Activated CD8-positive, alpha-beta memory T cell treated with anti-CD3 and anti-CD28 coated beads, Interleukin-2, amount 50 U/mL, for 1 hour (primary cell): ENCODE data around the gene PLXNA4.

Experiments used
- DNase-seq: peaks from one replicate; pipeline ENCODE4 v3.0.0-alpha.2; 2020; ENCODE audit errors: extremely low read depth

PLXNA4 gene

GRCh38 chr7:132091706-132092105 lies 484.6 kb downstream of the PLXNA4 start:
- DNase-seq, result no peak

GRCh38 chr7:132090444-132090843 lies 485.8 kb downstream of the PLXNA4 start:
- no peak for DNase-seq

GRCh38 chr7:132089356-132089755 lies 486.9 kb downstream of the PLXNA4 start:
- DNase-seq, result no peak

GRCh38 chr7:132087421-132087820 lies 488.8 kb downstream of the PLXNA4 start:
- no peak for DNase-seq

- no peak for DNase-seq
Observed at GRCh38 chr7:132084776-132085388, 491.4 kb downstream of the PLXNA4 start.

- DNase-seq, result no peak
Observed at GRCh38 chr7:132083537-132084123, 492.6 kb downstream of the PLXNA4 start.

GRCh38 chr7:132083126-132083525 lies 493.1 kb downstream of the PLXNA4 start:
- no peak for DNase-seq

- DNase-seq, result no peak
Observed at GRCh38 chr7:132082394-132082793, 493.9 kb downstream of the PLXNA4 start.

GRCh38 chr7:132081686-132082085 lies 494.6 kb downstream of the PLXNA4 start:
- no peak for DNase-seq

GRCh38 chr7:132080967-132081668 lies 495.2 kb downstream of the PLXNA4 start:
- no peak for DNase-seq

GRCh38 chr7:132080467-132080866 lies 495.8 kb downstream of the PLXNA4 start:
- no peak for DNase-seq

- no peak for DNase-seq
Observed at GRCh38 chr7:132078891-132079735, 497.2 kb downstream of the PLXNA4 start.

- no peak for DNase-seq
Observed at GRCh38 chr7:132077971-132078685, 498.1 kb downstream of the PLXNA4 start.

- DNase-seq, result no peak
Observed at GRCh38 chr7:132076301-132077035, 499.8 kb downstream of the PLXNA4 start.

GRCh38 chr7:132075515-132075914 lies 500.8 kb downstream of the PLXNA4 start:
- no peak for DNase-seq

GRCh38 chr7:132073920-132074589 lies 502.2 kb downstream of the PLXNA4 start:
- DNase-seq, result no peak
